Gastrocnemius medialis (tissue), 4 donors: ENCODE results near the gene DBT. TPM values are rescaled to one million over a fixed set of nuclear protein-coding genes. Genes with fewer than 3 reads are reported as not detected.

Experiments used
- ATAC-seq, 2 donors: fragments of 150-250 bp; one replicate each; pipeline ENCODE4 v1.9.1; 2016
- DNase-seq, 2 donors: peaks; one replicate each; pipeline ENCODE4 v3.0.0-alpha.2; 2019
- H3K27ac ChIP-seq, 4 donors: fragments of 200-600 bp; sonication (generic); 1 replicate in 1 of 4; 2 replicates in 3 of 4; pipeline ENCODE4 v1.5.1; 2016 to 2018; ENCODE audit warnings: mild to moderate bottlenecking in 2 of 4, moderate library complexity in 1 of 4
- H3K27me3 ChIP-seq, 3 donors: fragments of 200-600 bp; sonication (generic) in 2 of 3; 1 replicate in 1 of 3; 2 replicates in 2 of 3; pipeline versions ENCODE4 v1.5.1 to v1.6.0; 2016 to 2019; ENCODE audit warnings: mild to moderate bottlenecking in 1 of 3, moderate library complexity in 1 of 3
- H3K36me3 ChIP-seq, 2 donors: fragments of 200-600 bp; sonication (generic) in 1 of 2; one replicate each; pipeline ENCODE4 v1.5.1; 2017 to 2018
- H3K4me1 ChIP-seq, 2 donors: fragments of 200-600 bp; sonication (generic) in 1 of 2; one replicate each; pipeline ENCODE4 v1.5.1; 2016 to 2017; ENCODE audit warnings: mild to moderate bottlenecking in 2 of 2
- H3K4me3 ChIP-seq, 4 donors: fragments of 200-600 bp; sonication (generic) in 3 of 4; 1 replicate in 1 of 4; 2 replicates in 3 of 4; pipeline ENCODE4 v1.5.1; 2016 to 2019; ENCODE audit warnings: mild to moderate bottlenecking in 2 of 4
- H3K9me3 ChIP-seq, 3 donors: fragments of 200-600 bp; sonication (generic) in 2 of 3; 1 replicate in 1 of 3; 2 replicates in 2 of 3; pipeline ENCODE4 v1.5.1; 2016 to 2019
- POLR2A ChIP-seq, 2 donors: fragments of 450-650 bp; IDR thresholded peaks; one replicate each; pipeline ENCODE4 v1.6.1; 2017; ENCODE audit warnings: antibody characterized with exemption in 2 of 2, mild to moderate bottlenecking in 2 of 2, moderate library complexity in 2 of 2
- in situ Hi-C, 4 donors: fragments of 200-750 bp; cut with MboI; loops; one replicate each; pipeline versions ENCODE4 v1.15.0 to v1.8.0; 2017; ENCODE audit warnings: low sequenced_read_pairs in 4 of 4
- intact Hi-C: fragments of 100-400 bp; cut with DNase I; formaldehyde crosslinking; loops from one replicate; pipeline ENCODE4 v1.15.1; 2023; ENCODE audit warnings: low total_unique reads
- total RNA-seq, 4 donors: library from RNA; depleted of rRNA; stranded (reverse); fragments of >200 nt; gene quantifications; one replicate each; pipeline versions ENCODE4 v1.1.0 to v1.2.3, GENCODE V29; 2016
- TF ChIP-seq, protein P1 (sequence below), 5 experiments: fragments of 450-650 bp in 3 of 5; fragments of 200-600 bp in 2 of 5; sonication (generic) in 2 of 5; IDR thresholded peaks in 4 of 5; conservative IDR thresholded peaks in 1 of 5; 1 replicate in 4 of 5; 2 replicates in 1 of 5; pipeline ENCODE4 v1.5.1; 2016 to 2019; ENCODE audit warnings: antibody characterized with exemption in 5 of 5, mild to moderate bottlenecking in 3 of 5, moderate library complexity in 3 of 5

The DBT gene
- total RNA-seq, 4 donors from 2014 or later, result 7.6 to 11.3 (median 9.6) TPM

- ATAC-seq (no peak), DNase-seq (no peak)
- Histone ChIP-seq H3K27ac (no peak overlapping the region), H3K4me3 (no peak overlapping the region), H3K9me3 (no peaks in the 10 kb centered on the region), H3K27me3 (no peaks in the 10 kb centered on the region), H3K36me3 (no peaks in the 10 kb centered on the region), H3K4me1 (peaks cover 4 to 16% of the 10 kb centered on the region in 2 donors)
- TF ChIP-seq, protein P1, sequence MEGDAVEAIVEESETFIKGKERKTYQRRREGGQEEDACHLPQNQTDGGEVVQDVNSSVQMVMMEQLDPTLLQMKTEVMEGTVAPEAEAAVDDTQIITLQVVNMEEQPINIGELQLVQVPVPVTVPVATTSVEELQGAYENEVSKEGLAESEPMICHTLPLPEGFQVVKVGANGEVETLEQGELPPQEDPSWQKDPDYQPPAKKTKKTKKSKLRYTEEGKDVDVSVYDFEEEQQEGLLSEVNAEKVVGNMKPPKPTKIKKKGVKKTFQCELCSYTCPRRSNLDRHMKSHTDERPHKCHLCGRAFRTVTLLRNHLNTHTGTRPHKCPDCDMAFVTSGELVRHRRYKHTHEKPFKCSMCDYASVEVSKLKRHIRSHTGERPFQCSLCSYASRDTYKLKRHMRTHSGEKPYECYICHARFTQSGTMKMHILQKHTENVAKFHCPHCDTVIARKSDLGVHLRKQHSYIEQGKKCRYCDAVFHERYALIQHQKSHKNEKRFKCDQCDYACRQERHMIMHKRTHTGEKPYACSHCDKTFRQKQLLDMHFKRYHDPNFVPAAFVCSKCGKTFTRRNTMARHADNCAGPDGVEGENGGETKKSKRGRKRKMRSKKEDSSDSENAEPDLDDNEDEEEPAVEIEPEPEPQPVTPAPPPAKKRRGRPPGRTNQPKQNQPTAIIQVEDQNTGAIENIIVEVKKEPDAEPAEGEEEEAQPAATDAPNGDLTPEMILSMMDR (IDR thresholded peaks at IDR 0.05 in 4 of 5, conservative IDR thresholded peaks at IDR 0.05 in 1 of 5), result no peak
- no peak for TF ChIP-seq POLR2A (IDR thresholded peaks at IDR 0.05)
- in situ Hi-C loops, result loop anchor here in 2 of 4 donors (10.0 kb wide), 2 partner anchors 119 to 201 kb away; partner anchors contain the start of genes SASS6 (in 1 of the 2) and TRMT13 (in 1 of the 2)
- intact Hi-C loops, result loop anchor here (5.0 kb wide), 1 partner anchor 99 kb away; the partner anchor contains the start of gene CDC14A
These were observed 3.9 kb upstream of the DBT start for GRCh38 chr1:100253552-100253951.

DNA sequence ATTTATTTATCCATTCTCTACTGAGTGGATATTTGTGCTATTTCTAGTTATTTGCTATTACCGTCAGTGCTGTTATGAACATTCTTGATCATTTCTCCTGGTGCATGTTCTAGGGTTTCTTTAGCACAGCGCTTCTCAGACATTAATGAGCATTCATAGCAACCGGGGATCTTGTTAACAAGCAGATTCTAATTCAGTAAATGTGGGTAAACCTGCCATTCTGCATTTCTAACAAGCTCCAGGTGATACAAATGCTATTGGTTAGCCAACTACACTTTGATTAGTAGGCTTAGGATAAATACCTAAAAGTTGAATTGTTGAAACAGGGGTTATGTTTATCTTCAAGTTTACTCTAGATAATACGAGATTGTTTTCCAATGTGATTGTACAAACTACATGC is 3.3 kb upstream of the DBT start:
- Histone ChIP-seq H3K9me3 (no peaks in the 10 kb centered on the region), H3K4me1 (peaks cover 8 to 19% of the 10 kb centered on the region in 2 donors), H3K27me3 (no peaks in the 10 kb centered on the region), H3K27ac (no peak overlapping the region), H3K4me3 (no peak overlapping the region), H3K36me3 (no peaks in the 10 kb centered on the region)
- no peak for ATAC-seq
- intact Hi-C loops (loop anchor here (5.0 kb wide), 1 partner anchor 99 kb away; the partner anchor contains the start of gene CDC14A), in situ Hi-C loops (loop anchor here in 2 of 4 donors (10.0 kb wide), 2 partner anchors 118 to 202 kb away; partner anchors contain the start of genes SASS6 (in 1 of the 2) and TRMT13 (in 1 of the 2))
- no peak for DNase-seq
- no peak for TF ChIP-seq POLR2A (IDR thresholded peaks at IDR 0.05)
- TF ChIP-seq, protein P1 (IDR thresholded peaks at IDR 0.05 in 4 of 5, conservative IDR thresholded peaks at IDR 0.05 in 1 of 5), result no peak

GRCh38 chr1:100250807-100251206 is 1.2 kb upstream of the DBT start:
- ATAC-seq (no peak), DNase-seq (no peak)
- H3K27ac ChIP-seq, result peak overlapping the region in 2 of 4 donors; percentile 88 to 95
- peaks cover 0 to 5% of the 10 kb centered on the region in 2 donors for H3K36me3 ChIP-seq
- no peak overlapping the region for H3K4me3 ChIP-seq
- H3K9me3 ChIP-seq, result no peaks in the 10 kb centered on the region
- intact Hi-C loops, result loop anchor here (5.0 kb wide), 1 partner anchor 101 kb away; the partner anchor contains the start of gene CDC14A
- TF ChIP-seq, protein P1 (IDR thresholded peaks at IDR 0.05 in 4 of 5, conservative IDR thresholded peaks at IDR 0.05 in 1 of 5), result no peak
- TF ChIP-seq POLR2A (IDR thresholded peaks at IDR 0.05), result no peak
- in situ Hi-C loops, result loop anchor here in 2 of 4 donors (10.0 kb wide), 2 partner anchors 116 to 204 kb away; partner anchors contain the start of genes SASS6 (in 1 of the 2) and TRMT13 (in 1 of the 2)
- no peaks in the 10 kb centered on the region for H3K27me3 ChIP-seq
- peaks cover 8% of the 10 kb centered on the region in 2 donors for H3K4me1 ChIP-seq

- peak overlapping the region; percentile 88 to 95 (median 90) for H3K27ac ChIP-seq
- intact Hi-C loops, result loop anchor here (5.0 kb wide), 1 partner anchor 102 kb away; the partner anchor contains the start of gene CDC14A
- no peak for ATAC-seq
These were observed 630 bp upstream of the DBT start for GRCh38 chr1:100250264-100250663.

More at GRCh38 chr1:100250264-100250663, 630 bp upstream of the DBT start:
- H3K4me1 ChIP-seq, result peaks cover 8% of the 10 kb centered on the region in 2 donors
- H3K4me3 ChIP-seq, result peak overlapping the region; percentile 79 to 96 (median 88)
- H3K36me3 ChIP-seq, result peaks cover 0 to 5% of the 10 kb centered on the region in 2 donors
- no peaks in the 10 kb centered on the region for H3K9me3 ChIP-seq
- TF ChIP-seq, protein P1 (IDR thresholded peaks at IDR 0.05 in 4 of 5, conservative IDR thresholded peaks at IDR 0.05 in 1 of 5), result no peak
- no peak for TF ChIP-seq POLR2A (IDR thresholded peaks at IDR 0.05)
- no peaks in the 10 kb centered on the region for H3K27me3 ChIP-seq
- in situ Hi-C loops, result loop anchor here in 2 of 4 donors (10.0 kb wide), 2 partner anchors 115 to 205 kb away; partner anchors contain the start of genes SASS6 (in 1 of the 2) and TRMT13 (in 1 of the 2)
- no peak for DNase-seq
